Mesothelial cell of epicardium (in vitro differentiated cells): ENCODE results near the gene CCNC. TPM values are rescaled to one million over a fixed set of nuclear protein-coding genes. Genes with fewer than 3 reads are reported as not detected.
A peak's percentile ranks its signal among the peaks of the same experiment; 100 is the strongest.

Experiments used
- DNase-seq, 2 experiments: peaks; one replicate each; pipeline ENCODE4 v3.0.0; 2021; ENCODE audit warnings: low spot score in 2 of 2; ENCODE audit not compliant: unreplicated experiment in 2 of 2
- H3K27ac Mint-ChIP-seq: 2 replicates; pipeline ENCODE4 v1.8.0; 2021; ENCODE audit warnings: mixed read lengths
- H3K27me3 Mint-ChIP-seq: 2 replicates; pipeline ENCODE4 v1.8.0; 2021; ENCODE audit warnings: low read depth, mixed read lengths
- H3K36me3 Mint-ChIP-seq: 2 replicates; pipeline ENCODE4 v1.8.0; 2021; ENCODE audit warnings: mixed read lengths
- H3K4me1 Mint-ChIP-seq: 2 replicates; pipeline ENCODE4 v1.8.0; 2021; ENCODE audit warnings: mixed read lengths
- H3K4me3 Mint-ChIP-seq: 2 replicates; pipeline ENCODE4 v1.8.0; 2021; ENCODE audit warnings: mild to moderate bottlenecking, moderate library complexity, mixed read lengths
- H3K9me3 Mint-ChIP-seq: 2 replicates; pipeline ENCODE4 v1.8.0; 2021; ENCODE audit warnings: mixed read lengths
- total RNA-seq: library from RNA; stranded (reverse); gene quantifications from 3 replicates; pipeline ENCODE4 v1.2.1, GENCODE V29; 2021
- TF ChIP-seq, protein P1 (sequence below): fragments of 200-600 bp; sonication (generic); IDR thresholded peaks from one replicate; pipeline ENCODE4 v1.5.0; 2021; ENCODE audit warnings: antibody characterized with exemption; ENCODE audit not compliant: unreplicated experiment

The CCNC gene
- total RNA-seq, 1 donor from 2014 or later = 54.3 TPM

DNA sequence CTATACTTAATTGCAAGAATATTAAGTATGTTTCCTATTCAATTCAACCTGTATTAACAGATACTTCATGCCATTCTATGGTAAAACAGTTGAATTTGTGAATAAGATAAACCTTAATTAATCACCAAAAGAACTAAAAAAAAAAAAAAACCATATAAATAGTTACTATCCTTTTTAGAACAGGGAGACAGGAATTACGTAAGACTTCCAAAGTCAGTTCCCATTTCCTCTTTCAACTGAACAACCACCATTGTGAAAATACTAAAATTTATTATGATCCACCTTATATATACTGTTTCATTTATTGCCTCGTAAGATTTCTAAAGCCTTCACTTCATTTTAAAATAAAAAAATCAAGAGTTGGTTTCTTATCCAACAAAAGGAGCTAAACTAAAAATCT lies 9.4 kb downstream of the CCNC start:
- no peaks in the 10 kb centered on the region for H3K27me3 Mint-ChIP-seq
- no peak for DNase-seq
- peaks cover 37% of the 10 kb centered on the region for H3K36me3 Mint-ChIP-seq
- H3K27ac Mint-ChIP-seq = peak overlapping the region; percentile 12
- TF ChIP-seq, protein P1, sequence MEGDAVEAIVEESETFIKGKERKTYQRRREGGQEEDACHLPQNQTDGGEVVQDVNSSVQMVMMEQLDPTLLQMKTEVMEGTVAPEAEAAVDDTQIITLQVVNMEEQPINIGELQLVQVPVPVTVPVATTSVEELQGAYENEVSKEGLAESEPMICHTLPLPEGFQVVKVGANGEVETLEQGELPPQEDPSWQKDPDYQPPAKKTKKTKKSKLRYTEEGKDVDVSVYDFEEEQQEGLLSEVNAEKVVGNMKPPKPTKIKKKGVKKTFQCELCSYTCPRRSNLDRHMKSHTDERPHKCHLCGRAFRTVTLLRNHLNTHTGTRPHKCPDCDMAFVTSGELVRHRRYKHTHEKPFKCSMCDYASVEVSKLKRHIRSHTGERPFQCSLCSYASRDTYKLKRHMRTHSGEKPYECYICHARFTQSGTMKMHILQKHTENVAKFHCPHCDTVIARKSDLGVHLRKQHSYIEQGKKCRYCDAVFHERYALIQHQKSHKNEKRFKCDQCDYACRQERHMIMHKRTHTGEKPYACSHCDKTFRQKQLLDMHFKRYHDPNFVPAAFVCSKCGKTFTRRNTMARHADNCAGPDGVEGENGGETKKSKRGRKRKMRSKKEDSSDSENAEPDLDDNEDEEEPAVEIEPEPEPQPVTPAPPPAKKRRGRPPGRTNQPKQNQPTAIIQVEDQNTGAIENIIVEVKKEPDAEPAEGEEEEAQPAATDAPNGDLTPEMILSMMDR = no peak
- peaks cover 13% of the 10 kb centered on the region for H3K9me3 Mint-ChIP-seq
- no peak overlapping the region for H3K4me3 Mint-ChIP-seq
- H3K4me1 Mint-ChIP-seq = peaks cover 3% of the 10 kb centered on the region

DNA sequence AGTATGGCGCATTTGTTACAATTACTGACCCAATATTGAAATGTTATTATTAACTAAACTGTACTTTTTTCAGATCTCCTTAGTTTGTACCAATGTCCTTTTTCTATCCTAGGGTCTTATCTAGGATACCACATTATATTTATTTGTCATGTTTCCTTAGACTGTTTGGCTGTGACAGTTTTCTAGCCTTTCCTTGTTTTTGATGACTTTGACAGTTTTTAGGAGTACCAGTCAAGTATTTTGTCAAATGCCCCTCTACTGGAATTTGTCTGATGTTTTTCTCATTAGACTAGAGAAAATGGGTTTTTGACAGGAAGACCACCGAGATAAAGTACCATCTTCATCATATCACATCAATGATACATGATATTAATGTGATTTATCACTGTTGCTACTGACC lies 14.6 kb downstream of the CCNC start:
- Mint-ChIP-seq H3K36me3 (peaks cover 43% of the 10 kb centered on the region), H3K4me1 (no peaks in the 10 kb centered on the region), H3K9me3 (peaks cover 13% of the 10 kb centered on the region), H3K27me3 (no peaks in the 10 kb centered on the region), H3K27ac (no peak overlapping the region), H3K4me3 (no peak overlapping the region)
- DNase-seq = no peak
- TF ChIP-seq, protein P1 = no peak

DNA sequence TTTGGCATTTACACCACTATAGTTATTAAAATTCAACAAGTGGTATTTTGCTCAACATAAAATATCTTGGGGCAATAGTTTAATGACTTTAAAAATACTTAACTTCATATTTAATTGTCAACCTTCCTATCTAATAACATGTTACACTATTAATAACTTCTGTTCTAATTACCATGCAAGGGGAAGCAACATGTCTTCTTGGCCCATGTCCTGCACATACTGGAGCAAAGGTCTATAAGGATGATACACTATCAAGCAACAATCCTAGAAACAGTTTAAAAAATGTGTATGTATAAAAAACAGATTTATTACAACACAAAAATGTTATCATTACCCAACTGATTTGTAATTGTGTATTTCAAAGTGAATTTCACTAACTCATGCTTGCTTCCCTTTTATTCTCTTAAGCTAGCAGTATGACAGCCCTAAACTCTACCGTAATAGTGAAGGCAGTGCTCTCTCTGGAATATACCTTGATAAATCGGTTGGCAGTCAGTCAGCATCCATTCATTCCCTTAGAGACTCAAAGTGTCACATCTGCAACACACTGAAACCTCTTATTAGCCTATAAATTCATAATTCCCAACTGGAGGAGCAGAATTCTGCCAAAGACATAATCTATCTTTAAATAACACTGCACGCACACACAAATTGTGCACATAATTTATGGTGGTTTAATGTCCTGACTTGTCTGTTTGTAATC lies 18.3 kb downstream of the CCNC start:
- Mint-ChIP-seq H3K27ac (no peak overlapping the region), H3K4me3 (no peak overlapping the region), H3K27me3 (no peaks in the 10 kb centered on the region), H3K4me1 (no peaks in the 10 kb centered on the region), H3K36me3 (peaks cover 35% of the 10 kb centered on the region), H3K9me3 (peaks cover 4% of the 10 kb centered on the region)
- DNase-seq = no peak
- TF ChIP-seq, protein P1 = no peak

DNA sequence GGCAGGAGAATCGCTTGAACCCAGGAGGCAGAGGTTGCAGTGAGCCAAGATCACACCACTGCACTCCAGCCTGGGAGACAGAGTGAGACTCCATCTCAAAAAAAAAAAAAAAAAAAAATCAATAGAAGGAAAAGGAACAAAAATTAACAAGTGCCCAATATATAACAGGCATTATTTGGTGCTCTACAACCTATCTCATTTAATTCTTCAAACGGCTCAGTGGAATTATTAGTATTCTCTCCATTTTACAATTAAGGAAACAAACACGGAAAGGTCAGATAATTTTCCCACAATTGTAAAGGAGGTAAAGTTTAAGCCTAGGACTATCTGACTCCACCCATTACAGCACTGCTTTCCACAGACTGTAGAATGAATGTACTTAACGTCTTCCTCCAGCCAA lies 19.8 kb downstream of the CCNC start:
- Mint-ChIP-seq H3K27ac (no peak overlapping the region), H3K4me3 (no peak overlapping the region), H3K9me3 (no peaks in the 10 kb centered on the region), H3K27me3 (no peaks in the 10 kb centered on the region), H3K4me1 (no peaks in the 10 kb centered on the region), H3K36me3 (peaks cover 28% of the 10 kb centered on the region)
- DNase-seq = no peak
- TF ChIP-seq, protein P1 = no peak

DNA sequence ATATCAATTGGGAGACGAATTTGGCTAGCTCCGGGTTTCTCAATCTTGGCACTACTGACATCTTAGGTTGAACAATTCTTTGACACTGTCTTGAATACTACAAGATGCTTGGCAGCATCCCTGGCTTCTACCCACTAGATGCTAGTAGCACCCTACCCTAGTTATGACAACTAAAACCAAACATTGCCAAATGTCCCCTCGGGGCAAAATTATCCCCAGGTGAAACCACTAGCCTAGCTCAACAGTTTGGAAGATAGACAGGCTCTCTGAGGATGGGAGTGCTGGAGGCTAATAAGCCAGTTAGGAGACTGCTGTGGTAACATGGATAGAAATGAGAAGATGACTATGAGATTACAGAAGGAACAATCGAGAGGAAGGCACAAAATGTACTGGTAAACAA lies 20.9 kb downstream of the CCNC start:
- no peak for DNase-seq
- Mint-ChIP-seq H3K4me3 (no peak overlapping the region), H3K27me3 (no peaks in the 10 kb centered on the region), H3K27ac (no peak overlapping the region), H3K4me1 (no peaks in the 10 kb centered on the region), H3K36me3 (peaks cover 31% of the 10 kb centered on the region), H3K9me3 (no peaks in the 10 kb centered on the region)
- TF ChIP-seq, protein P1 = no peak
